ENCODE measurements around the gene AUTS2.

AUTS2 gene

GRCh38 chr7:70596598-70596913 lies 998.3 kb downstream of the AUTS2 start:
- in situ Hi-C loops (cut with MboI; ENCODE audit: low sequenced_read_pairs) = no loop called here

GRCh38 chr7:70597066-70597465 lies 998.8 kb downstream of the AUTS2 start:
- in situ Hi-C loops (cut with MboI; ENCODE audit: low sequenced_read_pairs) = no loop called here

- in situ Hi-C loops (cut with MboI; ENCODE audit: low sequenced_read_pairs) = no loop called here
These were observed 1000.7 kb downstream of the AUTS2 start for GRCh38 chr7:70598976-70599375.

- in situ Hi-C loops (cut with MboI; ENCODE audit: low sequenced_read_pairs) = no loop called here
These were observed 1001.3 kb downstream of the AUTS2 start for GRCh38 chr7:70599446-70600190.

- in situ Hi-C loops (cut with MboI; ENCODE audit: low sequenced_read_pairs) = no loop called here
These were observed 1002.7 kb downstream of the AUTS2 start for GRCh38 chr7:70600993-70601392.

GRCh38 chr7:70602117-70602516 lies 1003.8 kb downstream of the AUTS2 start:
- in situ Hi-C loops (cut with MboI; ENCODE audit: low sequenced_read_pairs) = no loop called here

- in situ Hi-C loops (cut with MboI; ENCODE audit: low sequenced_read_pairs) = no loop called here
These were observed 1009.0 kb downstream of the AUTS2 start for GRCh38 chr7:70607281-70607680.

GRCh38 chr7:70607759-70608158 lies 1009.5 kb downstream of the AUTS2 start:
- in situ Hi-C loops (cut with MboI; ENCODE audit: low sequenced_read_pairs) = no loop called here

- in situ Hi-C loops (cut with MboI; ENCODE audit: low sequenced_read_pairs) = no loop called here
These were observed 1010.0 kb downstream of the AUTS2 start for GRCh38 chr7:70608229-70608628.

- in situ Hi-C loops (cut with MboI; ENCODE audit: low sequenced_read_pairs) = no loop called here
These were observed 1014.5 kb downstream of the AUTS2 start for GRCh38 chr7:70612811-70613210.

- in situ Hi-C loops (cut with MboI; ENCODE audit: low sequenced_read_pairs) = no loop called here
These were observed 1016.2 kb downstream of the AUTS2 start for GRCh38 chr7:70614237-70615045.

GRCh38 chr7:70615066-70615606 lies 1016.9 kb downstream of the AUTS2 start:
- in situ Hi-C loops (cut with MboI; ENCODE audit: low sequenced_read_pairs) = no loop called here

GRCh38 chr7:70616211-70616610 lies 1017.9 kb downstream of the AUTS2 start:
- in situ Hi-C loops (cut with MboI; ENCODE audit: low sequenced_read_pairs) = no loop called here

- in situ Hi-C loops (cut with MboI; ENCODE audit: low sequenced_read_pairs) = no loop called here
These were observed 1018.5 kb downstream of the AUTS2 start for GRCh38 chr7:70616821-70617220.

- in situ Hi-C loops (cut with MboI; ENCODE audit: low sequenced_read_pairs) = no loop called here
These were observed 1019.8 kb downstream of the AUTS2 start for GRCh38 chr7:70618020-70618551.

- in situ Hi-C loops (cut with MboI; ENCODE audit: low sequenced_read_pairs) = no loop called here
These were observed 1020.9 kb downstream of the AUTS2 start for GRCh38 chr7:70619130-70619529.

GRCh38 chr7:70619659-70620058 lies 1021.4 kb downstream of the AUTS2 start:
- in situ Hi-C loops (cut with MboI; ENCODE audit: low sequenced_read_pairs) = no loop called here

- in situ Hi-C loops (cut with MboI; ENCODE audit: low sequenced_read_pairs) = no loop called here
These were observed 1022.2 kb downstream of the AUTS2 start for GRCh38 chr7:70620333-70621055.

GRCh38 chr7:70621954-70622600 lies 1023.8 kb downstream of the AUTS2 start:
- in situ Hi-C loops (cut with MboI; ENCODE audit: low sequenced_read_pairs) = no loop called here

GRCh38 chr7:70622936-70623335 lies 1024.7 kb downstream of the AUTS2 start:
- in situ Hi-C loops (cut with MboI; ENCODE audit: low sequenced_read_pairs) = no loop called here

All from HL-60/S4 treated with retinoic acid at 250 ng/mL for 4 days and 3 days (cell line).